ENCODE results near the gene MIAT. TPM values are rescaled to one million over a fixed set of nuclear protein-coding genes. Genes with fewer than 3 reads are reported as not detected.

MIAT gene
- total and polyA plus RNA-seq, 2 of the 8 experiments (the other 6 are each of a cell fraction or from before 2014, with no cell fraction given), result 27.6 to 36.0 TPM

GRCh38 chr22:26700462-26700861 lies 43.1 kb downstream of the MIAT start:
- Histone ChIP-seq H3K79me1 (ENCODE audit: low read depth, low read length) (no peaks in the 10 kb centered on the region), H2BK15ac (ENCODE audit: low read length) (no peak overlapping the region), H2BK5ac (ENCODE audit: low read depth, low read length) (no peak overlapping the region), H2AK5ac (ENCODE audit: low read depth, low read length) (no peak overlapping the region), H3K4me2 (ENCODE audit: insufficient read depth in 1 of 2, low read depth in 2 of 2, low read length in 2 of 2) (no peak overlapping the region), H3K79me2 (ENCODE audit: control insufficient read depth in 1 of 2, insufficient read depth in 2 of 2, low read length in 2 of 2) (no peaks in the 10 kb centered on the region), H4K5ac (ENCODE audit: insufficient read length, low read depth, low read length) (no peak overlapping the region), H3K4me1 (replicated peaks in 1 of 4; ENCODE audit: control insufficient read depth in 3 of 4, insufficient read depth in 4 of 4, low read length in 3 of 4) (no peaks in the 10 kb centered on the region), H3K27ac (ENCODE audit: low read depth, low read length) (no peak overlapping the region), H2BK20ac (ENCODE audit: low read length) (no peak overlapping the region), H3K23ac (ENCODE audit: insufficient read length) (no peak overlapping the region), H3K4me3 (ENCODE audit: extremely low read depth in 1 of 4, insufficient read depth in 2 of 4, low read depth in 3 of 4, low read length in 4 of 4) (no peak overlapping the region), H3K27me3 (replicated peaks in 1 of 4; ENCODE audit: control insufficient read depth in 3 of 4, extremely low read depth in 1 of 4, insufficient read depth in 3 of 4, low read length in 3 of 4) (no peaks in the 10 kb centered on the region; a peak in 1 of 7 replicates), H3K56ac (replicated peaks; ENCODE audit: insufficient read length, low read depth, low read length) (no peak overlapping the region), H3K23me2 (ENCODE audit: low read depth, low read length) (no peaks in the 10 kb centered on the region), H3K9ac (replicated peaks in 1 of 4; ENCODE audit: extremely low read depth in 1 of 4, low read depth in 3 of 4, low read length in 3 of 4) (no peak overlapping the region), H4K91ac (replicated peaks; ENCODE audit: insufficient read length, low read length) (no peak overlapping the region), H4K20me1 (replicated peaks in 1 of 2; ENCODE audit: control insufficient read depth in 1 of 2, insufficient read depth in 2 of 2, low read length in 2 of 2) (no peaks in the 10 kb centered on the region), H3K9me3 (ENCODE audit: insufficient read depth in 2 of 2, low read depth in 1 of 2, low read length in 1 of 2) (peaks cover 11 to 16% of the 10 kb centered on the region in 2 experiments; a peak in 3 of 4 replicates), H2BK120ac (replicated peaks; ENCODE audit: low read depth, low read length) (no peak overlapping the region), H4K8ac (ENCODE audit: extremely low read depth, insufficient read depth, low read length) (no peak overlapping the region), H3K36me3 (ENCODE audit: control insufficient read depth in 2 of 4, insufficient read depth in 4 of 4, low read length in 3 of 4) (peaks cover 0 to 9% (median 2%) of the 10 kb centered on the region in 4 experiments; a peak in 1 of 8 replicates), H3K18ac (ENCODE audit: extremely low read depth, low read length) (no peak overlapping the region), H3K4ac (replicated peaks; ENCODE audit: insufficient read length, low read depth, low read length) (no peak overlapping the region), H3K14ac (ENCODE audit: insufficient read length) (no peak overlapping the region), H2BK12ac (ENCODE audit: low read depth, low read length) (no peak overlapping the region), H2AFZ (ENCODE audit: low read length) (no peak overlapping the region)
- ChIA-PET POLR2A (ENCODE audit: partially characterized antibody) (interaction anchor here (1.4 kb wide), 1 partner anchor 11 kb away, joined by 3 read pairs; no protein-coding TSS in a partner anchor), CTCF (ENCODE audit: partially characterized antibody) (no interaction called here)
- TF ChIP-seq EP300 (IDR thresholded peaks at IDR 0.05; ENCODE audit: borderline replicate concordance in 1 of 2, low read depth in 2 of 2, low read length in 2 of 2), result no peak
- TF ChIP-seq CTBP2 (IDR thresholded peaks at IDR 0.05; ENCODE audit: borderline replicate concordance, insufficient read depth, insufficient read length, low read length), result no peak
- TF ChIP-seq CEBPB (IDR thresholded peaks at IDR 0.05; ENCODE audit: low read depth, low read length), result no peak
- FAIRE-seq (no peak), DNase-seq (ENCODE audit: low read depth in 1 of 2, low spot score in 2 of 2) (no peak)

All from H1 (cell line).